Measurements from ENCODE around the gene GGCX. TPM values are rescaled to one million over a fixed set of nuclear protein-coding genes. Genes with fewer than 3 reads are reported as not detected.

GGCX gene
- total and polyA plus RNA-seq, 9 of the 15 experiments (the other 6 are each of a cell fraction or from before 2014, with no cell fraction given): 14.4 to 47.1 (median 28.1) TPM

DNA sequence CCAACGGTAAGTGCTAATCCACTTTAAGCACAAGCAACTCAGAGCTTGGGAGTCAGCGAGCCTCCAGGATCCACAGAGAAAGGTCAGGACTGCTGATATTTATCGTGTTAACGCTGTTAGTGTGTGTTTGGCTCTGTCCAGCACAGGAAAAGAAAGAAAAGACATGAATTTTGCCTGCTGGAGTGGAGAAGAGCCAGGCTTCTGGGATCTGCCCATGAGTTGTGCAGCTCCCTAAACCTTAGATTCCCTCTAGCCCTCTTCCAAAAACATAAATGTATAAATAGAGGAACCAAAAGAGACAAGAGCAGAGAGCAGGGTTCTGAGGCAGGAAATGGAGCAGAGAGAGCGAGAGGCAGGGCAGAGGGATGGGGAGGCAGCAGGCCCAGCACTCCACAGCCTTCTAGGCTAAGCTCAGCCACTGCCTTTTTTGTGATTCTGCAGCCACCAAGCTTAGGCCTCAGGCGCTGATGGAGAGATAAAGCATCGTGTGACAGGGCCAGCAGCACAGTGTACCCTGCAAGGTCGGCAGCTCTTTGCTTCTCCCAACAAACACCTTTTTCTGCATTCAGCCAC, 36.9 kb downstream of the GGCX start (continued):
- TF ChIP-seq, protein P1, sequence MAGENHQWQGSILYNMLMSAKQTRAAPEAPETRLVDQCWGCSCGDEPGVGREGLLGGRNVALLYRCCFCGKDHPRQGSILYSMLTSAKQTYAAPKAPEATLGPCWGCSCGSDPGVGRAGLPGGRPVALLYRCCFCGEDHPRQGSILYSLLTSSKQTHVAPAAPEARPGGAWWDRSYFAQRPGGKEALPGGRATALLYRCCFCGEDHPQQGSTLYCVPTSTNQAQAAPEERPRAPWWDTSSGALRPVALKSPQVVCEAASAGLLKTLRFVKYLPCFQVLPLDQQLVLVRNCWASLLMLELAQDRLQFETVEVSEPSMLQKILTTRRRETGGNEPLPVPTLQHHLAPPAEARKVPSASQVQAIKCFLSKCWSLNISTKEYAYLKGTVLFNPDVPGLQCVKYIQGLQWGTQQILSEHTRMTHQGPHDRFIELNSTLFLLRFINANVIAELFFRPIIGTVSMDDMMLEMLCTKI (IDR thresholded peaks at IDR 0.05; ENCODE audit: partially characterized antibody): no peak
- TF ChIP-seq FOXJ2 (tag; IDR thresholded peaks at IDR 0.05): no peak
- TF ChIP-seq, protein P2, sequence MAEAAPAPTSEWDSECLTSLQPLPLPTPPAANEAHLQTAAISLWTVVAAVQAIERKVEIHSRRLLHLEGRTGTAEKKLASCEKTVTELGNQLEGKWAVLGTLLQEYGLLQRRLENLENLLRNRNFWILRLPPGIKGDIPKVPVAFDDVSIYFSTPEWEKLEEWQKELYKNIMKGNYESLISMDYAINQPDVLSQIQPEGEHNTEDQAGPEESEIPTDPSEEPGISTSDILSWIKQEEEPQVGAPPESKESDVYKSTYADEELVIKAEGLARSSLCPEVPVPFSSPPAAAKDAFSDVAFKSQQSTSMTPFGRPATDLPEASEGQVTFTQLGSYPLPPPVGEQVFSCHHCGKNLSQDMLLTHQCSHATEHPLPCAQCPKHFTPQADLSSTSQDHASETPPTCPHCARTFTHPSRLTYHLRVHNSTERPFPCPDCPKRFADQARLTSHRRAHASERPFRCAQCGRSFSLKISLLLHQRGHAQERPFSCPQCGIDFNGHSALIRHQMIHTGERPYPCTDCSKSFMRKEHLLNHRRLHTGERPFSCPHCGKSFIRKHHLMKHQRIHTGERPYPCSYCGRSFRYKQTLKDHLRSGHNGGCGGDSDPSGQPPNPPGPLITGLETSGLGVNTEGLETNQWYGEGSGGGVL (CRISPR knock-in tag; IDR thresholded peaks at IDR 0.05): no peak
- no peak for TF ChIP-seq TCF7L2 (IDR thresholded peaks at IDR 0.05; ENCODE audit: low read depth, low read length)
- TF ChIP-seq GATA2 (CRISPR knock-in tag; IDR thresholded peaks at IDR 0.05): peak; percentile 84
- TF ChIP-seq ZNF699 (CRISPR knock-in tag; IDR thresholded peaks at IDR 0.05; ENCODE audit: insufficient replicate concordance): no peak
- no peak for TF ChIP-seq MED1 (CRISPR knock-in tag; IDR thresholded peaks at IDR 0.05; ENCODE audit: borderline replicate concordance)
- no peak for TF ChIP-seq SMC3 (conservative IDR thresholded peaks at IDR 0.05; ENCODE audit: insufficient read depth, low read depth, low read length)
- no peak for TF ChIP-seq GABPB2 (CRISPR knock-in tag; conservative IDR thresholded peaks at IDR 0.05)
- TF ChIP-seq, protein P3, sequence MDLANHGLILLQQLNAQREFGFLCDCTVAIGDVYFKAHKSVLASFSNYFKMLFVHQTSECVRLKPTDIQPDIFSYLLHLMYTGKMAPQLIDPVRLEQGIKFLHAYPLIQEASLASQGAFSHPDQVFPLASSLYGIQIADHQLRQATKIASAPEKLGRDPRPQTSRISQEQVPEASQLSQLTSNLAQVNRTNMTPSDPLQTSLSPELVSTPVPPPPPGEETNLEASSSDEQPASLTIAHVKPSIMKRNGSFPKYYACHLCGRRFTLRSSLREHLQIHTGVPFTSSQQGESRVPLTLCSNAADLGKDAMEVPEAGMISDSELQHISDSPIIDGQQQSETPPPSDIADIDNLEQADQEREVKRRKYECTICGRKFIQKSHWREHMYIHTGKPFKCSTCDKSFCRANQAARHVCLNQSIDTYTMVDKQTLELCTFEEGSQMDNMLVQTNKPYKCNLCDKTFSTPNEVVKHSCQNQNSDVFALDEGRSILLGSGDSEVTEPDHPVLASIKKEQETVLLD (IDR thresholded peaks at IDR 0.05): no peak
- TF ChIP-seq, protein P4, sequence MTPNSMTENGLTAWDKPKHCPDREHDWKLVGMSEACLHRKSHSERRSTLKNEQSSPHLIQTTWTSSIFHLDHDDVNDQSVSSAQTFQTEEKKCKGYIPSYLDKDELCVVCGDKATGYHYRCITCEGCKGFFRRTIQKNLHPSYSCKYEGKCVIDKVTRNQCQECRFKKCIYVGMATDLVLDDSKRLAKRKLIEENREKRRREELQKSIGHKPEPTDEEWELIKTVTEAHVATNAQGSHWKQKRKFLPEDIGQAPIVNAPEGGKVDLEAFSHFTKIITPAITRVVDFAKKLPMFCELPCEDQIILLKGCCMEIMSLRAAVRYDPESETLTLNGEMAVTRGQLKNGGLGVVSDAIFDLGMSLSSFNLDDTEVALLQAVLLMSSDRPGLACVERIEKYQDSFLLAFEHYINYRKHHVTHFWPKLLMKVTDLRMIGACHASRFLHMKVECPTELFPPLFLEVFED (CRISPR knock-in tag; conservative IDR thresholded peaks at IDR 0.05): no peak
- TF ChIP-seq, protein P5, sequence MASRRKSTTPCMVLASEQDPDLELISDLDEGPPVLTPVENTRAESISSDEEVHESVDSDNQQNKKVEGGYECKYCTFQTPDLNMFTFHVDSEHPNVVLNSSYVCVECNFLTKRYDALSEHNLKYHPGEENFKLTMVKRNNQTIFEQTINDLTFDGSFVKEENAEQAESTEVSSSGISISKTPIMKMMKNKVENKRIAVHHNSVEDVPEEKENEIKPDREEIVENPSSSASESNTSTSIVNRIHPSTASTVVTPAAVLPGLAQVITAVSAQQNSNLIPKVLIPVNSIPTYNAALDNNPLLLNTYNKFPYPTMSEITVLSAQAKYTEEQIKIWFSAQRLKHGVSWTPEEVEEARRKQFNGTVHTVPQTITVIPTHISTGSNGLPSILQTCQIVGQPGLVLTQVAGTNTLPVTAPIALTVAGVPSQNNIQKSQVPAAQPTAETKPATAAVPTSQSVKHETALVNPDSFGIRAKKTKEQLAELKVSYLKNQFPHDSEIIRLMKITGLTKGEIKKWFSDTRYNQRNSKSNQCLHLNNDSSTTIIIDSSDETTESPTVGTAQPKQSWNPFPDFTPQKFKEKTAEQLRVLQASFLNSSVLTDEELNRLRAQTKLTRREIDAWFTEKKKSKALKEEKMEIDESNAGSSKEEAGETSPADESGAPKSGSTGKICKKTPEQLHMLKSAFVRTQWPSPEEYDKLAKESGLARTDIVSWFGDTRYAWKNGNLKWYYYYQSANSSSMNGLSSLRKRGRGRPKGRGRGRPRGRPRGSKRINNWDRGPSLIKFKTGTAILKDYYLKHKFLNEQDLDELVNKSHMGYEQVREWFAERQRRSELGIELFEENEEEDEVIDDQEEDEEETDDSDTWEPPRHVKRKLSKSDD (conservative IDR thresholded peaks at IDR 0.05; ENCODE audit: low read length): no peak
- TF ChIP-seq POLR2G (IDR thresholded peaks at IDR 0.05; ENCODE audit: low read depth, low read length): no peak
- TF ChIP-seq, protein P6, sequence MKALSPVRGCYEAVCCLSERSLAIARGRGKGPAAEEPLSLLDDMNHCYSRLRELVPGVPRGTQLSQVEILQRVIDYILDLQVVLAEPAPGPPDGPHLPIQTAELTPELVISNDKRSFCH (CRISPR knock-in tag; IDR thresholded peaks at IDR 0.05): no peak
- TF ChIP-seq, protein P6 (tag; IDR thresholded peaks at IDR 0.05): no peak

Measured in K562 (cell line).